NCI-H1092 treated with DMSO at 0.1 percent for 48 hours (cell line): Measurements from ENCODE around the gene DLG2.
"Not testable (repeated sequence)": the region's sequence is repeated elsewhere in the genome, so short reads cannot be mapped to it uniquely, and the experiment has no call there.

Experiments
- DNase-seq: peaks from one replicate; lab custom pipeline; 2025; lab: John Stamatoyannopoulos, UW

DLG2 gene

DNA sequence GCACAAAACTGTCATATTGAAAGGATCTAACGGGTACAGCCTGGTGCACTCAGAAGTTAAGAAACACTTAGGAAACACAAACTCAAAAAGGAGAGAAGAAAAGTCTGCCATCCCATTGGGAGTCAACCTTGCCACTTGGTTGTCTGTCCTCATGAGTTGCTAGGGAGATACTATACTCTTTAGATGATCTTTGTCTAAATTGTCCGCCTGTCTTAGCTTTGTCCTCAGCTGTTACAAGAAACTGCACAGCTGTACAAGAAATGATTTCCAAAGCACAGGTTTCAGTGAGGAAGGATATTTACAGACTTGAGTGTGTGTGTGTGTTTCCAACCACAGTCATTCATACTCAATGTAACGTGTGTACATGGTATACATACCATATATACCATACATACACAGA is 2171.8 kb downstream of the DLG2 start:
- no peak for DNase-seq

DNA sequence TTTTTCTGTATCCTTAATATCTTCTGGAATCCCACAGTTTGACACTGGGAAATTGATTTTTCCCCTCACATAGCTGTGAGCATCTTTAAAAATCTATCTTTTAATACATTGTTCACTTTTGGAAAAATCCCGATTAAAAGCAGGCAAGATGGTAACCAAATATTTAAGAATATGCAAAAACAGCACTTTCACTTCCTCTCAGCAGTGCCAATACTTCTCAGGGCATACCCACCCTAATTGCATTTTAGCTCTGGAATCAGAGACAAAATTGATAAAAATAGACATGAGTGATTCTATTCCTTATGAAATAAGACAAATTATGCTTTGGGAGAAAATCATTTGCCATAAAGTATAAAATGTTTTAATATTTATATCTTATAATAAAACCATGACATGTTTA is 2172.5 kb downstream of the DLG2 start:
- DNase-seq, result no peak

DNA sequence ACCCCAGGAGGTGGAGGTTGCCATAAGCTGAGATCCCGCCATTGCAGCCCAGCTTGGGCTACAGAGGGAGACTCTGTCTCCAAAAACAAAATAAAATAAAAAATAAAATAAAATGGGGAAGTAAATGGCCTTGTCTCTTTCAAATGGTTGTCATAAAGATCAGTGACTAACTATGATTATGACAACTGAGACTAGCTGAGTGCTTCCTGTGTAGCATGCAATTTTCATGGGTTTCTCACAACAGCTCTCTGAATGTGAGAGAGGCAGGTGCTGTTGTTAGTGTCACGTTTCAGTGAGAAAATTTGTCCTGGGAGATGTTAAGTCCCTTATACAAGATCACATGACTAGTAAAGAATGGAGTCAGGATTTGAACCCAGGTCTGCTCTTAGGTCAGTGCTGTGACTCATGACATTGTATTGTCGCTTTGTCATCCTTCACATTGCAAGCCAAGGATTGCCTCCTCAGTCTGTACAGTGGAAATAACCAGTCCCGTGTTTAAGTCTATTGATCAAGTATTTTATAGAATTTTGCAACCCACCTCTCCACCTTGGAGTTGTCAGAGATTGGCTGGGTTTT is 2177.7 kb downstream of the DLG2 start:
- DNase-seq, result no peak

GRCh38 chr11:83448686-83449085 is 2178.5 kb downstream of the DLG2 start:
- no peak for DNase-seq

GRCh38 chr11:83443880-83444279 is 2183.3 kb downstream of the DLG2 start:
- DNase-seq, result not testable (repeated sequence)

- DNase-seq, result no peak
Observed at GRCh38 chr11:83441601-83442000, 2185.5 kb downstream of the DLG2 start.

GRCh38 chr11:83441171-83441570 is 2186.0 kb downstream of the DLG2 start:
- no peak for DNase-seq

GRCh38 chr11:83438438-83438837 is 2188.7 kb downstream of the DLG2 start:
- no peak for DNase-seq

DNA sequence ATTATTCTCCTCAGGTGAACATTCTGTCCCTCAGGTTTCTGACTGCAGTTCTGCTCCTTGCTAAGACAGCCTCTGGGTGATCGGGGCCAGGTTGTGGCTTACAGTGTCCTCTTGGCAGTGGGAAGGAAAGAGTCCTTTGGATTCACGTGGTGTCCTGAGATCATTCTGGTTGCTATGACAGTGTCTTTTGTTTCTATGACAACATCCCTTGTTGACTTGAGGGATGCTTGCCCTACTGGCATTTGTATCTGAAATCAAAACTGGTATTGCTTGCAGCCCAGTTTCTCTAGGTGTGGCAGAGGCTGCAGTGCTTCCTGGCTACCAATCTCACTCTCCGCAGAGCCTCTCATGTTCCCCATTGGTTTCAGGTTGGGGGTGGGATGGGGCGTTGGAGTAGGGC is 2189.2 kb downstream of the DLG2 start:
- no peak for DNase-seq

- DNase-seq, result no peak
Observed at GRCh38 chr11:83436855-83437254, 2190.3 kb downstream of the DLG2 start.

DNA sequence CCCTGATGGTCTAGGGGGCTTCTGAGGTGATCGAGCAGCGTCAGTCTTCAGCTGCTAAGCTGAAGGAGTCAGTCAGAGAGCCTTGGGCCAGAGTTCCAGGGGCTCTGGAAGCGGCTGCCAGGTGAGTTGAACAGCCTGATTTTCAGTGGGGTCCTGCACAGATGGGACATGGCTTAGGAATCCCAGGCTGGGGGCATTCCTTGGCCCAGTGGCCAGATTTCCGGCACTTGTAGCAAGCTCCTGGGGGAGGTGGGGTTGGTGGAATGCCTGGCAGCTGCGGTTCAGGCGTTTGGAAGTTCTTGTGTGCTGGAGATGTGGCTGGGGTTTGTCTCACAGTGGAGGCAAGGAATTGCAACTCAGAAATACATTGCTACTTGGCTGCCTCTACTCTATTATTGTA is 2192.3 kb downstream of the DLG2 start:
- DNase-seq, result not testable (repeated sequence)

DNA sequence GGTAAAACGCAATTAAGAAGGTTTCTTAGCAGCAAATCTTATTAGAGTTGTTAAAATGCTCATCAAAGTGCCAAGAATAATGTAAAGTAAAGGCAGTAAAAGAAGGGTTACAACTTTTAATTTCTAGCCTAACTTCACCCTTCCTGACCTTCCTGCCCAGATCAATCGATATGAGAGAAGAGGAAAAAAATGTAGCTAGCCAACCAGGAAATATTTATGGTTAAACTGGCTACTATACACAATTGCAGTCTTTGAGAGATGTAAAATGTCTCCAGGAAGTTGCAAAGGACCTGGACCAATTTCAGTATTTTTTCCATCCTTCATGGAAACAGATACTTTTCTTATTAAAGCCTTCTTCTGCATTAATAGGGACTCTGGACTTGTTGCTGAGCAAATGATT is 2199.2 kb downstream of the DLG2 start:
- DNase-seq, result no peak

GRCh38 chr11:83427501-83427900 is 2199.6 kb downstream of the DLG2 start:
- DNase-seq, result no peak

DNA sequence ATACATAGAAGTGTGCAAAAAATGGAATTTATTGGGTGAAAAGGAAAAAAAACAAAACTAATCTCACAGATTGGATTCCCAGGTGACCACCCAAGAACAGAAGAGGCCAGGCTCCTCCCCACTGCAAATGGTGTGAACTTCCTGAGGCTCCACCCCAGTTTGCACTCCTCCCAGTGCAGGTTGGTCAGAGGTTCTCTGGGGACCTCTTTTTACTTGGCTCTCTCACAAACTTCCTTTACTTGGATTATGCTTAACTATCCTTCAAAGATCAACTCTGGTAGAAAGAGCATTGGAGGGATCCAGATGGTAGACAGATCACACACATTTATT is 2202.0 kb downstream of the DLG2 start:
- no peak for DNase-seq

- no peak for DNase-seq
Observed at GRCh38 chr11:83424376-83425136, 2202.6 kb downstream of the DLG2 start.

GRCh38 chr11:83422641-83423040 is 2204.5 kb downstream of the DLG2 start:
- not testable (repeated sequence) for DNase-seq

DNA sequence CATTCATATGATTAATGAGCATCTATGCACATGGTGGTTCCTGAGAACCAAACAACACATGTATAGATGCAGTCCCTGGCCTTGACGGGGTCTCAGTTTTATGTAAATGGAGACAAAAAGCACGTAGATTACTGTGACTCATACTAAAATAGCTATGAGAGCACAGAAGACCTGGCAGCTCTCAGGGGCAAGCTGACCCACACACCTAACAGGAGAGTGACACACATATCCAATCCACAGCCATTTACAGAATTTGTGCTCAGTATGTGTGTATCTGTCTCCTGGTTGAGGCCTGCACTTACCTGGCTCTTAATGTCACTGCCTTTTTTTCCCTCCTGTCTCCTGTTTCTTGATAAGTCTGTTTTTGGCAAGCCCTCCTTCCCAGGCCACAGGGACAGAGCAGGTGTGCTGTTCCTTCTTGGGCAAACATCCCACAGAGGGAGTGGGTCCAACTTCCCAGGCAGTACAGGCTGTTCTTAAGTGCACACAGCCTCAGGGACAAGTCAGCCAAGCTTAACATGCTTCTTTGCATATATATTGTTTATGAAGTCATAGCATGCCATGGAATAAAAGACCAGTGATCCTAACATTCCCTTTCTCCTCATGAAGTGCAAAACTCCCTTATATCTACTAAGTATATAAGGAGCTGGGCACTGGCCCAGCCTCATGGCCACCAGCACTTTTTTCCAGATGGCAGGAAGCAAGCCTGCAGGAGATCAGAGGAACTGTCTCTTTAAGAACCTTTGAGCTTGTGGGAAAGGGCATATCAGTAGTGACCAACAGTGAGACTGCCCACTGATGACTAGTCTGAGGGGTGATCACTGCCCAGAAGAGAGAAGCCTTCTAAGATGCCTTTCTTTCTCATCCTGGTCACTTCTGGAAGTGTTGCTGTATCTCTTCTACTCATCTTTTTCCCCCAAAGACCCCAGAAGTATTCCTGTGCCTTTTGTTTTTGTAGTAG is 2216.3 kb downstream of the DLG2 start:
- DNase-seq, result no peak

DNA sequence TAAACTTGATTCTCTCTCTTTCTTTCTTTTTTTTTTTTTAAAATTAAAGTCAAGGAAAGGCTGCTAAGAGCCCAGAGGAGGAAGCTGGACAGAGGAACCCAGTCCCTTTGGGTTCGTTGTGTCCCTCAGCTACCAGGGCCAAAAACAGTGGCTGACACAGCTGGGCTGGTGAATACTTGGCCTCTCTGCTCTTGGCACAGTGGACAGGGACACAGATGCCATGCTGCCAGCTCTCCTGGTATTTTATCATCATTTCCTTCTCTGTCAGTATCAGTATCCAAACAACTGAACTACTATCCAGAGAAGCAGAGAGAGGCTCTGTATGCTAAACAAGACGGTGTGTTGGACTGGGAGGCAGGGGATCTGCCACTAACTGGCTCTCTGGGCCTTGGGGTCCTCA is 2217.3 kb downstream of the DLG2 start:
- no peak for DNase-seq

DNA sequence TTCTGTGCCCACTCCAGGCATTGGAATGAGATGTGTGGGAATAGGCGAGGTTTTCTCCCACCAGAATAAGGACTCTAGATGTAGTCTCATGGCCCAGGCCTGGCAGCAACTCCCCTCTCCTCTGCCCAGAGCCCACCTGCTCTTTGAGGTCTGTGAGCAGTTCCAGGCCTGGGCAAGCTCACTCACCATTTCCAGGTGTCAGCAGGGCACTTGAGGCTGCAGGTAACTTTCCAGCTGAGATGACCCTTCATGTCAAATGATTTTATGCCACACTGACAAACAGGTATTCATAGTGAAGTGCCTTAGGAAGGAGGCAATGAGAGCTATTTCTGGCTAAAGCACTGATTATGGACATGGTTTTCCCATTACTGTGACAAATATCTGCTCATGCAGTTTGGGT is 2217.7 kb downstream of the DLG2 start:
- DNase-seq, result no peak

DNA sequence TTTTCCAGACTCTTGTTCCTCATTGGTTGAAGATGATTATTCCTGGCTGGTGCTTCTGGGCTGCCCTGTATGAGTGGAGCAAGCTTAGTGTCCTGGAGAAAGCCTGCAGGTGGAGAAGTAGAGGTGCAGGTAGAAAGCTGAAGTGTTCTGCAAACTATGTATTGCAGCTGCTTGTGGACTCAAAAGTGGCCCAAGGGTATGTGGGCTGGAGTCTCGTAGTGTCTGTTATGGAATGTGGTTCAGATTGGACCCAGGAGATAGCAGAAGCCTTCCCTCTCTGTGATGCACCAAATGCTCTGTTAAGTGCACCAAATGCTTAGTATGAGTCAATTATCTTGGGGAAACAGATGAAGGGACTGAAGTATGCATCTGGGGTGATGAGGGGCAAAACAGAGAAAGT is 2218.2 kb downstream of the DLG2 start:
- DNase-seq, result no peak
